ENCODE results near the gene DCST1.
A peak's percentile ranks its signal among the peaks of the same experiment; 100 is the strongest.

DCST1 gene

DNA sequence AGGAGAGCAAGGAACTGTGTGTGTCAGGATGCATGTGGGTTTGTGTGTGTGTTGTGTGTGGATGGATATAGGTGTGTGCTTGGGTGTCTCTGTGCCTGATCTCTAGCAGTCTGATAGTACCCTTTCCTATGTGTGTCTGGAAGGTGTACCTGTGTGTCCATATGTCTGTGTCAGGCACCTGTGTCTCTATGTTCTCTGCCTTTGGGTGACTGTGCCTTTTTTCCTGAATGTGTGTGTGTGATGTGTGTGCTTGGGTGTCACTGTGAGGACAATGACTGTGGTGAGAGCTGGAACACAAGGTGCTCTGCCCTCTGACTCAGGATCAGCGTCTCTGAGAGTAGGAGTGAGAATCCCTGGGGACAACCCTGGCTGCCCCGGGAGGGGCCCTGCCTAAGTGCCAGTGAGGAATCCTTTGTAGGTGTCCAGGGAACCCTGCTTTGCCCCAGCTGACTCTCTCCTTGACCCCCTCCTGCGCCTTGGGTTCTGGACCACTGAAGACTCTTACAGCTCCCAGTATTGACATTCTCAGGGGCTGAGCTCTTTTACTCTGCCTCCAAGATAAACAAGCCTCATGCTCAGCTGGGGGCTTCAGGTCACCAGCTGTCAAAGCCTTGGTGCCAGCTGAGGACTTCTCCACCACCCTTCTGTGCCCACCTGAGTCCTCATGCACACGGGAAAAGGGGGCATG is 44.3 kb downstream of the DCST1 start:
- DNase-seq = no peak

GRCh38 chr1:155078469-155079209 is 45.0 kb downstream of the DCST1 start, which contains the start of gene EFNA3:
Gene EFNA3 (plus strand): TSS chr1:155078837. CDS start chr1:155078942, 105 bp downstream.
- no peak for DNase-seq

GRCh38 chr1:155079210-155079486 is 45.5 kb downstream of the DCST1 start:
- DNase-seq = no peak

DNA sequence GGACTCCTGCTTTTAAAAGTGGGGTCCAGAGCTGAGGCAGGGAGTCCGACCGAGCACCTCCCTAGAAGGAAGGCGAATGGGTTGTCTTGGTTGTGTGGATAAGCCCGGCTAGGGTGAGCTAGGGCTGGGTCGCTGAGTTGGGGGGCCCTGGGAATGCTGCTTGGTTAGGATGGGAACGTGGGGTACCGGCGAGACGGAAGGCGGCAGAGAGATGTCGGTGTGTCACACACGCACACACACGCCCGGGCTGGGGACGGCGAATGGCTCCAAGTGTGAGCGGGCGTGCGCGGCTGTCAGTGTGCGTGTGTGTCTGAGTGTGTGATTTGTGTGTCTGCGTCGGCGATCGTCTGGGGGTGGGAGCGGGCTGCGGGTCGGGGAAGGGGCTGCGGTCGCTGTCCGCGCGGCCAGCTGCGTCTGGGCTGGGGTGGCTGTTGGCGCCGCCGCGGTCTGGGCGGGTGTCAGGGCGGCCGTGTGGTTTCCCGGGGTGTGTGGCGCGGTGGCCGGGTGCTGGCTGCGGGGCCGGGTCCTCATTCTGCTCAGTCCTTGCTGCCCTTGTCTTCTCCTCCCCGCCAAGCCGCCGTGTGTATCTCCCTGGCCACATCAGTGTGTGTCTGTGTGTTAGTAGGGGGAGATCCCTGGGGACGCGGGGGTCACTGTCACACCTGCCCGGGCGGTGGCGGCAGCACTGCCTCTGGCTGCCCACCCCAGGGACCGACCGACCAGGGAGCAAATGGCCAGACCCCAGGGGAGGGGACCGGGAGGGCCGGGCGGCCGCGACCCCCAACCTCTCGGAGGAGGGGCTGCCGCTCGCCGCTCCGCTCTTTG is 46.1 kb downstream of the DCST1 start:
- no peak for DNase-seq

DNA sequence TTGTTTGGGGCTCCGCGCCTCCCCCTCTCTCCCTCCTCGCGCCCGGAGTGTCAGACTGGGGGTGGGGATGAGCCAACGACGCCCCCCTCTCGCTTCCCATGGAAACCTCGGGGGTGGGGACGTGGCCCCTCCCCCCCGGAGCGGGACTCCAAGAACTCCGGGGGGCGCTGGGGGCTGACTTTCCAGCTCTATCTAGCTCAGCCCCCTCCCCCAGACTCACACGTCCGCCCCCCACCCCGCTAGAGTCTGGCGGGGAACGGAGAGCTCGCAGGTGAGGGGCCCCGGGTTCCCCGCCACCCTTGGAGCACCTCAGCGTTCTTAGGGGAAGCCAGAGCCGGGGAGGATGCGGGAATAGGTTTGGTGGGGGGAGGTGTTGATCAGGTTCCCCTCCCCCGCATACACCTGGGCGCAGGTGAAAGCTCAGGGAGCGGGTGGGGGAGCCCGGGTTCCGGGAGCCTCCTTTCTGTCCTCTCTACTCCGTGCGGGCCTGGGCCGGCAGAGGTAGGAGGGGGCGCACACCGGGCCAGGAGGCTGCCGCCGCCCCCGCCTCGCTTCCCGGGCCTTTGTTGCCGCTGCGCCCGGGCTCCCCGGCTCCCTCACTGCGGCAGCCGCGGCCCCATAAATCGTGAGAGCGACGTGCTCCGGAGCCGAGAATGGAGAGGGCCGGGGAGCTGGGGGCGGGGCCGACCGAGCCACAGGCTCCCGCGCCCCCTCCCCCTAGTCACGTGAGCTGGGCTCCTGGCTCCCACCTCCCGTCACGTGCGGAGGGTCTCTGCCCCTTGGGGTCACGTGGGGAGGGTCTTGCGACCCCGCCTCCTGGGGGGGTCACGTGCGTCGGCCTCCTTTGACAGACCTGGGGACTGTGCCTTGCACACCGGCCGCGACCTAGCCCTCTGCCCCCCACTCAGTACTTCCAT is 46.9 kb downstream of the DCST1 start:
- DNase-seq = no peak

DNA sequence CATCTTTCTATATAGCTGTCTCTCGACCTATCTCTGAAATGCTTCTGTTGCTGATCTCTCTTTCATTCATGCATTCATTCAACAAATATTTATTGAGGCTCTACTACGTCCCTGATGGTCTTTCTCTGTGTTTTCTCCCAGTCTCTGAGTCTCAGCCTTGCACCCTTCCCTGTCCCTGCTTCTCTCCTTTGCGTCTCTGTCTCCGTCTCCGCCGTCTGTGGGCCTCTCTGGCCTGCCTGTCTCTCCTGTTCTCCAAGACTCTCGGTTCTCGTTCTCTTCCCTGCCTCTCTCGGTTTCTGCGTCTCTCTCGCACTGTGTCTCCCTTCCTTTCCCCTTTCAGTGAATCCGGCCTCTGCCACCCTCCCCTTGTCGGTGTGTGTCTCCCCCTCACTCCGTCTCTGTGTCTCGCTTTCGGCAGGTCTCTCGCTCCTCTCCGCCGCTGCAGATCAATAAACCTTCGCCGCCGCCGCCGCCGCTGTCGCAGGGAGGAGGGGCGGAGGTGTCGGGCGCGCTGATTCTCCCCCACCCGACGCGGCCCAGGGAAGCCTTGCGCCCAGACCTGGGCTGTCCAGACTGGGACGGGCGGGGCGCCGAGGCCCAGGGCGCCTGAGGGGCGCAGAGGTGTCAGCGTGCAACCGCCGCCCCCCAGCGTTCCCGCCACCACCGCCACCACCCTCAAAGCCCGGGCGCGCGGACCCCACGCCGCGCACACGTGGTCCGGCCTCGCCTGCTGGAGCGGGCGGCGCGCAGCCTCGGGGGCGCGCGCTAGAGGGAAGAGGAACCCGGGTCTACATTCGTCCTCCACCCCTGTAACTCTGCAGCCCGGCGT is 48.1 kb downstream of the DCST1 start:
- no peak for DNase-seq

DNA sequence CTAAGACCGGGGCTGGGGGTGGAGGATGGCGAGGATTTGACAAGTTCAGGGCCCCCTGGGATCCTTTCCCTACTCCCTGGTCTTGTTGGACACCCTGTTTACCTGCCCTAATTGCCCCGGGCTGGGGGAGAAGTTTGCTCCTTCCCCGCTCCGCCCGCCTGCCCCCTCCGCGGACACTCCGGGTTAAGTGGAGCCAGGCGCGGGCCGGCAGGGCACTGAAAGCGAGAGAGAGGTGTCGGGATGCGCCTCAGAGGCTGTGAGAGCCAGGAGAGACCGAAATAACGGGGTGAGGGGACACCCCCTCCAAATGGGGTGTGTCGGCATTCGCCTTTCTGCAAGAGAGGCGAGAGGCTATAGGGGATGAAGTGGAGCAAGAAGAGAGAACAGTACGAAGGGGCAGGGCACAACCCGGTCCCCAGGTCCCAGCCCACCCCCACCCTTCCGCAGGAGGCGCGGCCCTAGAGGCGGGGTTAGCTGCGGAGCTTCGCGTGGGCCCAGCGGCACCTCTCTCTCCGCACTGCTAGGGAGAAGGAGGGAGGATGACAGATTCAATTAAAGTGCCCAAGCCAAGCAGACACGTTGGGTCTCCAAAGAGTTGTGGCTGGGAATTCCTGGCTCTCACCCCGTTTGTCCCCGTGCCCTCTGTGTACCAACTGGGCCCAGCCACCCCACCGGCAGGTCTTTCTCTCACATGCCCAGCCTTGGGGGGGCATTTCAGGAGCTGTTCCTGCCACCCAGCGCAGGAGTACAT is 48.9 kb downstream of the DCST1 start:
- no peak for DNase-seq

- DNase-seq = no peak
These were observed 49.5 kb downstream of the DCST1 start for GRCh38 chr1:155083052-155083541.

DNA sequence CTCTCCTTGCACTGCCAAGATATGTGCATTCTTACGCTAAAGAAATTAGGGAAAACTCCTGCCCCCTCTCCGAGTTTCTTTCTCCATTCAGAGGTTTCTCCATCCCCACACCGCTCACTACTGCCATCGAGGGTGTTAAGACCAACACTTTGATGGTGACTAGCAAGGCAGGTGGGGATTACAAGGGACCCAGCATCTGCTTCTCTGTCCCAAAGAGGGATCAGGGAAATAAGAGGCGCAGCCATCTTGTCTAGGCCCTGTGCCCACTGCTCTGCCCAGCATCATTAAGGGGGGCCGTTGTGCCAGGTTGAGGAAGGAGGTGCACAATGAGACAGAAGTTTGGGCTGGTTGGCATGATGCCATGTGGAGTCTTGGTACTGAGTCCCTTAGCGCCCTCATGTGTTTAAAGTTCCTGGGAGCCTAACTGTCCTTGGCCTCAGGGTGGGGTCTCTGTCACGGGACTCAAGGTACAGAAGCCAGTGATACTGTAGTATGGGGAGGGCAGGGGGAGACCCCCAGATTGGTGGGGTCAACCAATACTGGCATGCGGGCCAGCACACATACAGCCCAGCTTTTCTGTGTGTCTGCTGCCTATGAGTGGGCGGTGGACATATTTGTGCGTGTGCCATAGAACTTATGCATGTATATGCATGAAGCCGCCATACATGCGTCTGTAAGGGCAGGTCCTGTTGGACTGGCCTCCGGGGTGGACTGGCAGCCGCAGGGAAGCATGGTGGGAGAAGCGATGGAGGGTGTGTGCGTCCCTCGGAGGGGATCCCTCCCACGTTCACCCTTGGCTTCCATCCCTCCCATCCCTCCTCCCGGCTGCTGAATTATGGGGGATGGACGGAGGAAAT is 50.5 kb downstream of the DCST1 start:
- DNase-seq = peak; percentile 37

DNA sequence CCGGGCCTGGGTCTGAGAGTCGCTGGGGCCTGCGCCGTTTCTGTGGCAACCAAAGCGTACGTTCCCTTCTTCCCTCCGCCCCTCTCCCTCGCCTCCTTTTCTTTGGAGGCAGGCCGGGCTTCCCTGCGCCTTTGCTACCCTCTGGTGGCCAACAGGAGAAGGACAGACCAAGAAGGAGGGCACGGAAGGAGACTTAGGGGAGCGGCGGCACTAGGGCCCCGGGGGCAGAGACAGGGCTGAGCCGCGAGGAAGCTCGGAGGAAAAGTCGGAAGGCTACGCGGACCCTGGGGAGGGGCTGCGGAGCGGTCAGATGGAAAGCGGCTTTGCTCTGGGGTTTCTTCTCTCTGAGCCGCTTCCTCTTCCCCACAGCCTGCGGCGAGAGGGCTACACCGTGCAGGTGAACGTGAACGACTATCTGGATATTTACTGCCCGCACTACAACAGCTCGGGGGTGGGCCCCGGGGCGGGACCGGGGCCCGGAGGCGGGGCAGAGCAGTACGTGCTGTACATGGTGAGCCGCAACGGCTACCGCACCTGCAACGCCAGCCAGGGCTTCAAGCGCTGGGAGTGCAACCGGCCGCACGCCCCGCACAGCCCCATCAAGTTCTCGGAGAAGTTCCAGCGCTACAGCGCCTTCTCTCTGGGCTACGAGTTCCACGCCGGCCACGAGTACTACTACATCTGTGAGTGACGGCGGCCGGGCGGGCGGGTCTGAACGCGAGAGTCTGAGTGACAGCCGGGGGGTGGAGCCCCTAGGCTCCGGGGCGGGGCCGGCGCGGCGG is 51.3 kb downstream of the DCST1 start:
- peak; percentile 93 for DNase-seq

DNA sequence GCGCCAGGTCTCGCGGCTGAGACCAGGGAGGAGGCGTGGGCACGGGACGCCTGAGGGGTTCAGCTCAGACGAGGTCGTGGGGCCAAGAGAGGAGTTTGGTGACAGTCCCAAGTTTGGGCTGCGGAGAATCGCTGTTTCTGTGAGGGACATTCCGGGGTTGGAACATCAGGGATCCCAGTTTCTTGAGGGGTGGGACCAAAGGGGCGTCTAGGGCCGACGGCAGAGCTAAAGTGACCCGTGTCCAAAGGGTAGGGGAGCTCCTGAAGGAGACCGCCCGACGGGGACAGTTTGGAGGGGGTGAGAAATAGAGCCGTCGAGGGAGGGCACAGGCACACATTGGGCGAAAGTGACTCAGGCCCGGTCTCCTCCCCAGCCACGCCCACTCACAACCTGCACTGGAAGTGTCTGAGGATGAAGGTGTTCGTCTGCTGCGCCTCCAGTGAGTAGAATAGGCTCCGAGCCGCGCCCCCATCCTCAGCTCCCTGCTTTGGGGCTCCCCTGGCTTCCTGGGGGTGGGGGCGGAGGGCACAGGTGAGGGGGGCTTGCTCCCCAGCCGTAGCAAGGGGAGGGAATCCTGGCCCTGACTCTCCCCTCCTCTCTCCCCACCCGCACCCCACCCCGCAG is 52.0 kb downstream of the DCST1 start:
- peak; percentile 41 for DNase-seq

- peak; percentile 50 for DNase-seq
These were observed 52.6 kb downstream of the DCST1 start for GRCh38 chr1:155086128-155086741.

DNA sequence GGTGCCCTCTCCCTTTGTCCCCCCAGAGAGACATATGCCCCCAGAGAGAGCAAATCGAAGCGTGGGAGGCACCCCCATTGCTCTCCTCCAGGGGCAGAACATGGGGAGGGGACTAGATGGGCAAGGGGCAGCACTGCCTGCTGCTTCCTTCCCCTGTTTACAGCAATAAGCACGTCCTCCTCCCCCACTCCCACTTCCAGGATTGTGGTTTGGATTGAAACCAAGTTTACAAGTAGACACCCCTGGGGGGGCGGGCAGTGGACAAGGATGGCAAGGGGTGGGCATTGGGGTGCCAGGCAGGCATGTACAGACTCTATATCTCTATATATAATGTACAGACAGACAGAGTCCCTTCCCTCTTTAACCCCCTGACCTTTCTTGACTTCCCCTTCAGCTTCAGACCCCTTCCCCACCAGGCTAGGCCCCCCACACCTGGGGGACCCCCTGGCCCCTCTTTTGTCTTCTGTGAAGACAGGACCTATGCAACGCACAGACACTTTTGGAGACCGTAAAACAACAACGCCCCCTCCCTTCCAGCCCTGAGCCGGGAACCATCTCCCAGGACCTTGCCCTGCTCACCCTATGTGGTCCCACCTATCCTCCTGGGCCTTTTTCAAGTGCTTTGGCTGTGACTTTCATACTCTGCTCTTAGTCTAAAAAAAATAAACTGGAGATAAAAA is 53.4 kb downstream of the DCST1 start:
- no peak for DNase-seq

DNA sequence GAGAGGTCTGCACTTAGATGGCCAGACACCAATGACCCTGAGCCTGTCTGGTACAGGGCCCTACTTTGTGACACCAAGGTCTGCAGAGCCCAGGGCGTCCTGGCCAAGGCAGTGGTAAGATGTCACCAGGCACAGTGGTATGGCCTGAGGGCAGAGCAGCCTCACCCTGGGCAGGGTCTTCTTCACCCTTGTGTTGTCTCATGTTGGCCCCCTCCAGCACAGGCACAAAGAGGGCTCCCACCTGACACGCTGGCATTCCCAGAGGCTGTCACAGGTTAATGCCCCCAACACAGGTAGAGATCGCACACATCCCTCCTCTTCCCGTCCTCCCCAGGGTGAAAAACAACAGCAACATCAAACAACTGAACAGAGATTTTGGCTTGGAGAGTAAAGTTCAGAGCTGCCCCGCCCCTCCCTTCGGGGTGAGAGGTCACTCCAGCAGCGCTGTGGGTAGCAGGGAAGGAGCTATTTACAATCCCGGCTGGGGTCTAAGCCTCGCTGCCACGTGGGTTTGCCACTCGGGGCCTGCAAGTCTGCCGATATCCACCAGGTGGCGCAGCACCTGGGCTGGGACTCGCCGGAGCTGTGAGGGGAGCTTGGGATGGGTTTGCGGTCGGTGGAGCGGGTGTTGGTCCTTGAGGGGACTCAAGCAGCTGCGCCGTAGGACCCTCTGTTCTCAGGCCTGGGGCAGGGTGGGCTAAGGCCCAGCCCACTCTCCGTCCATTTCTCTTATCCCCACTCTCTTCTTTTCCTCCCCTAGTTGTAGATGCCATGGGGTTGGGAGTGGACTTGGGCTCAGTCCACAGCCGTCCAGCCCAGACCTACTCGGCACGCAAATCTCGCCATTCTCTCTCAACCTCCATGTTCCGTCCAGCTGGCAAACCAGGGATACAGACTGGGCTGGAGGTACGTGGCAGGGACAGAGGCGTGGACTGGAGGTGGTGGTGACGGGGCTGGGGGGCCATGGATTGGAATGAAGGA is 57.7 kb downstream of the DCST1 start:
- peak; percentile 35 for DNase-seq

DNA sequence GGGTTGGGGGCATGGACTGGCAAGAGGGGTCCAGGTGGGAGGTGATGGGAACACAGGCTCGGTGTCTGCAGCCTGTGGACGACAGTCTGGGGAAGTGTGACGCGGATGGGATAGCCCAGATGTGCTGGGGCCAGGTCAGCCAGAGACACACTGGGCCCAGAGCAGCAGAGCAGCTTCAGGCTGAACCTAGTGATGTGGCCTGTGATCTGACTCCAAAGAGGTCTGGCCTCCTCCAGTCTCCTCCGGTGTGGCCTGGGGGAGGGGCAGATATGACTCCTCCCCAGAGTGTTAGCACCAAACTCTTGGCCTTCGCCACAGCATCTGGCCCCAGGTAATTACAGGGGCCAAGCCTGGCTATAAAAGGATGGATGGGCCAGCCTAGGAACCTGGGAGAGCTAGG is 58.5 kb downstream of the DCST1 start:
- DNase-seq = no peak

DNA sequence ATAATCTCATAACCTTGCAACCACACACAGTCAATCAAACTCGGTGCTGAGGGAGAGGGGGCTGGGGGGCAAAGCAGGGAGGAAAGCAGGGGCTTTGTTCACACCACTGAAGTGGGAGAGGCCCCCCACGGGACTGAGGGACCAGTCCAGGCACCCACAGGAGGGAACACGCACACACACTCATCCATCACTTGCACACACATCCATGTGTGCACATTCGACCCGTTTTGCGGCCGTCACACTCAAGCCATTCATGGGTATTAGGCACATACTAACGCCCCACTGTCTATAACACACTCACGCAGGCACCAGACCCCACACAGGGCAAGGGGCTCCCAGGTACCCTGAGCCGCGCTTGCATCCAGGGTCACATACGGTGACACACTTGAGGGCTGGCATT is 59.0 kb downstream of the DCST1 start:
- DNase-seq = no peak

Measured in HCEC 1CT (cell line).